K562 (cell line): ENCODE results near the gene EXOC4. TPM values are rescaled to one million over a fixed set of nuclear protein-coding genes. Genes with fewer than 3 reads are reported as not detected.

Experiments
- ATAC-seq: fragments of 200-7000 bp; cut with Tn5 transposase; 3 replicates; pipeline ENCODE4 v1.9.1; 2020; ENCODE audit warnings: moderate library complexity
- BruUV-seq: library from RNA; stranded (reverse); fragments of 400-500 nt; replicated peaks from 2 replicates; lab custom pipeline; 2021; lab: Mats Ljungman, UMichigan
- CTCF ChIA-PET: fragments of 300-600 bp; formaldehyde crosslinking; extraction: SDS; loops from one replicate; lab custom pipeline; 2021; ENCODE audit warnings: low intra/inter-chr PET ratio; lab: Yijun Ruan, JAX
- POLR2A ChIA-PET: fragments of 300-600, 350-650 bp; sonication (Branson Sonifier 250); formaldehyde crosslinking; extraction: SDS; loops from one replicate; lab custom pipeline; 2021; ENCODE audit warnings: antibody characterized with exemption, inconsistent platforms; lab: Yijun Ruan, JAX
- DNase-seq, 4 experiments: peaks; one replicate each; pipeline versions ENCODE4 v3.0.0 to v3.0.0-alpha.2; 2011 to 2018; ENCODE audit warnings: low spot score in 3 of 4, mixed read lengths in 3 of 4; ENCODE audit errors: extremely low read depth in 1 of 4
- FAIRE-seq: peaks from 2 replicates; lab custom pipeline; 2011; peaks lifted over from hg19 to GRCh38; lab: Jason Lieb, UNC
- H2AFZ ChIP-seq: 2 replicates; pipeline ENCODE4 v1.6.0; 2011; ENCODE audit warnings: low read depth, low read length, control low read depth, inconsistent platforms
- H3K27ac ChIP-seq: fragments of 200-600 bp; 3 replicates; pipeline ENCODE4 v1.8.0; 2011; ENCODE audit warnings: low read depth, mild to moderate bottlenecking, control low read depth, inconsistent platforms, low read length, moderate library complexity, mixed read lengths; ENCODE audit errors: extremely low read depth
- H3K27me3 ChIP-seq, 2 experiments: fragments of 300-600 bp in 1 of 2; 2 replicates in 1 of 2; 3 replicates in 1 of 2; pipeline versions ENCODE4 v1.6.0 to v1.8.0; 2011; ENCODE audit warnings: inconsistent platforms in 2 of 2, low read length in 2 of 2, mild to moderate bottlenecking in 1 of 2, mixed read lengths in 1 of 2, moderate library complexity in 1 of 2; ENCODE audit not compliant: control insufficient read depth in 2 of 2, insufficient read depth in 2 of 2
- H3K36me3 ChIP-seq: fragments of 300-600 bp; 3 replicates; pipeline ENCODE4 v1.8.0; 2011; ENCODE audit warnings: mild to moderate bottlenecking, low read length, inconsistent platforms; ENCODE audit not compliant: control insufficient read depth, insufficient read depth
- H3K4me1 ChIP-seq, 2 experiments: fragments of 200-600 bp in 1 of 2; replicated peaks in 1 of 2; 2 replicates in 1 of 2; 3 replicates in 1 of 2; pipeline versions ENCODE4 v1.5.1 to v1.8.0; 2011; ENCODE audit warnings: inconsistent platforms in 2 of 2, low read length in 2 of 2, mild to moderate bottlenecking in 1 of 2, mixed read lengths in 1 of 2, moderate library complexity in 1 of 2; ENCODE audit not compliant: control insufficient read depth in 2 of 2, insufficient read depth in 2 of 2
- H3K4me2 ChIP-seq: 2 replicates; pipeline ENCODE4 v1.6.1; 2011; ENCODE audit warnings: low read length, control low read depth, inconsistent platforms, mixed read lengths; ENCODE audit not compliant: insufficient read depth
- H3K4me3 ChIP-seq: fragments of 200-600 bp; sonication (generic), shearing (Covaris generic); 2 replicates; pipeline ENCODE4 v1.5.1; 2016; ENCODE audit warnings: control low read depth, inconsistent platforms
- H3K79me2 ChIP-seq: fragments of 200-600 bp; 3 replicates; pipeline ENCODE4 v1.8.0; 2011; ENCODE audit warnings: low read length, inconsistent platforms; ENCODE audit not compliant: control insufficient read depth, insufficient read depth
- H3K9ac ChIP-seq, 2 experiments: 2 replicates each; pipeline versions ENCODE4 v1.6.0 to v1.6.1; 2011; ENCODE audit warnings: low read depth in 2 of 2, low read length in 2 of 2, control low read depth in 1 of 2, inconsistent platforms in 1 of 2, mild to moderate bottlenecking in 1 of 2, mixed read lengths in 1 of 2; ENCODE audit not compliant: insufficient read depth in 1 of 2
- H3K9me1 ChIP-seq: one replicate; pipeline ENCODE4 v1.6.0; 2011; ENCODE audit warnings: inconsistent platforms, mild to moderate bottlenecking, low read length, moderate library complexity; ENCODE audit not compliant: control insufficient read depth, insufficient read depth
- H3K9me3 ChIP-seq: replicated peaks from 2 replicates; pipeline ENCODE4 v1.5.1; 2011; ENCODE audit warnings: low read depth, low read length, inconsistent platforms; ENCODE audit not compliant: control insufficient read depth, insufficient read depth
- H4K20me1 ChIP-seq: replicated peaks from 2 replicates; pipeline ENCODE4 v1.6.1; 2011; ENCODE audit warnings: low read length, inconsistent platforms, mixed read lengths; ENCODE audit not compliant: control insufficient read depth, insufficient read depth
- CBFA2T3 ChIP-seq: fragments of 450-650 bp; IDR thresholded peaks from 2 replicates; pipeline ENCODE4 v1.6.1; 2017
- ELK3 ChIP-seq: fragments of 450-650 bp; formaldehyde crosslinking; IDR thresholded peaks from 2 replicates; pipeline ENCODE4 v1.4.0; 2020; ENCODE audit warnings: mild to moderate bottlenecking
- FOXJ2 ChIP-seq: fragments of 200-800 bp; sonication (Bioruptor generic); IDR thresholded peaks from 2 replicates; pipeline ENCODE4 v1.6.1; 2016; ENCODE audit warnings: missing genetic modification characterization, missing compliant biosample characterization
- L3MBTL2 ChIP-seq: fragments of 450-650 bp; IDR thresholded peaks from 2 replicates; pipeline ENCODE4 v1.6.1; 2016; ENCODE audit warnings: mild to moderate bottlenecking, moderate library complexity
- MGA ChIP-seq: fragments of 450-650 bp; IDR thresholded peaks from 2 replicates; pipeline ENCODE4 v1.6.1; 2016; ENCODE audit warnings: mild to moderate bottlenecking, moderate library complexity
- MYC ChIP-seq, 2 experiments: fragments of 250-450 bp in 1 of 2; sonication (Bioruptor Pico) in 1 of 2; IDR thresholded peaks; 2 replicates each; pipeline versions ENCODE4 v1.5.1 to v1.6.1; 2012 to 2021; ENCODE audit warnings: low read depth in 2 of 2, borderline replicate concordance in 1 of 2, improper control_type of control experiment in 1 of 2, low read length in 1 of 2, mild to moderate bottlenecking in 1 of 2, moderate library complexity in 1 of 2
- ZSCAN32 ChIP-seq: fragments of 450-650 bp; formaldehyde crosslinking; IDR thresholded peaks from 2 replicates; pipeline ENCODE4 v1.4.0; 2020; ENCODE audit warnings: mild to moderate bottlenecking, moderate library complexity
- WGBS: fragments of 100-300 bp; shearing (Covaris generic); methylation state at CpG from one replicate; pipeline ENCODE4 v1.1.6; 2016; ENCODE audit warnings: low coverage, mixed read lengths; ENCODE audit not compliant: insufficient coverage; ENCODE audit errors: missing lambda C conversion rate; 5-methylcytosine and 5-hydroxymethylcytosine counted together
- in situ Hi-C: fragments of 300-500 bp; cut with MboI; formaldehyde crosslinking; loops from 4 replicates; pipeline ENCODE4 v1.15.0; 2018; ENCODE audit warnings: inconsistent platforms, mixed read lengths
- intact Hi-C: fragments of 100-400 bp; cut with micrococcal nuclease; formaldehyde crosslinking; loops from 2 replicates; pipeline ENCODE4 v1.14.2; 2022
- polyA plus RNA-seq, 8 experiments: library from polyadenylated mRNA; depleted of rRNA in 4 of 8; stranded (reverse) in 5 of 8; unstranded in 3 of 8; fragments of >200 nt; fragmentation: Nextera tagmentation in 2 of 8; fragmentation: Illumina TruSeq in 1 of 8; extraction: Ambion mirVana in 2 of 8; extraction: Trizol in 1 of 8; gene quantifications; 2 replicates each; pipeline versions ENCODE4 v1.2.1 to v1.2.3, GENCODE V29; 2011 to 2014; ENCODE audit warnings: inconsistent platforms in 1 of 8, missing spikeins in 1 of 8
- total RNA-seq, 7 experiments: library from RNA; depleted of rRNA in 6 of 7; stranded (reverse); fragments of >200 nt in 6 of 7; fragmentation: Illumina TruSeq in 2 of 7; extraction: Trizol in 2 of 7; gene quantifications; 2 replicates each; pipeline versions ENCODE4 v1.2.1 to v1.2.3, GENCODE V29; 2011 to 2021; ENCODE audit warnings: low replicate concordance in 1 of 7
- TF ChIP-seq, protein P1 (sequence below): sonication (generic); formaldehyde crosslinking; IDR thresholded peaks from 2 replicates; pipeline ENCODE4 v1.8.1; 2023; ENCODE audit warnings: mild to moderate bottlenecking, missing genetic modification reagents, moderate library complexity

EXOC4 gene
- total and polyA plus RNA-seq, 9 of the 15 experiments (the other 6 are each of a cell fraction or from before 2014, with no cell fraction given) = 18.5 to 73.1 (median 46.6) TPM

DNA sequence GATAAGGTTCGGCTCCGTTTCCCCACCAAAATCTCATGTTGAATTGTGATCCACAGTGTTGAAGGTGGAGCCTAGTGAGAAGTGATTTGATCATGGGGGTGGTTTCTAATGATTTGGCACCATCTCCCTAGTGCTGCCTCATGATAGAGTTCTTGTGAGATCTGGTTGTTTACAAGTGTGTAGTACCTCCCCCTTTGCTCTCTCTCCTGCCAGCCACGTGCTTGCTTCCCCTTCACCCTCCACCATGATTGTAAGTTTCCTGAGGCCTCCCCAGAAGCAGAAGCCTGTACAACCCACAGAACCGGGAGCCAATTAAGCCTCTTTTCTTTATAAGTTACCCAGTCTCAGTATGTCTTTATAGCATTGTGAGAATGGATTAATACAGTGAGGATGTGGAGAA is 862.1 kb downstream of the EXOC4 start:
- Histone ChIP-seq H3K36me3 (no peaks in the 10 kb centered on the region), H4K20me1 (no peaks in the 10 kb centered on the region), H3K4me3 (no peak overlapping the region), H3K9me3 (no peaks in the 10 kb centered on the region), H3K9ac (no peak overlapping the region), H3K9me1 (no peaks in the 10 kb centered on the region), H3K27me3 (peaks cover 0 to 4% of the 10 kb centered on the region in 2 experiments; a peak in 1 of 5 replicates), H3K4me1 (no peaks in the 10 kb centered on the region), H2AFZ (peak overlapping the region; percentile 25; the same call in 1 of the 2 replicates), H3K79me2 (no peaks in the 10 kb centered on the region), H3K27ac (no peak overlapping the region), H3K4me2 (no peak overlapping the region)
- WGBS = 4% methylated on average over 4 of the region's 4 CpGs
- ChIA-PET CTCF (no interaction called here), POLR2A (interaction anchor here (0.7 kb wide), 1 partner anchor 13 kb away, joined by 3 read pairs; no protein-coding TSS in a partner anchor)
- ATAC-seq = no peak; the same call in 2 of the 3 replicates
- DNase-seq = peak in 1 of 4 experiments; percentile 26
- no TSS peak for BruUV-seq
- intact Hi-C loops = no loop called here
- no peak for FAIRE-seq
- in situ Hi-C loops = no loop called here
- TF ChIP-seq ZSCAN32 (CRISPR knock-in tag) = no peak
- TF ChIP-seq, protein P1, sequence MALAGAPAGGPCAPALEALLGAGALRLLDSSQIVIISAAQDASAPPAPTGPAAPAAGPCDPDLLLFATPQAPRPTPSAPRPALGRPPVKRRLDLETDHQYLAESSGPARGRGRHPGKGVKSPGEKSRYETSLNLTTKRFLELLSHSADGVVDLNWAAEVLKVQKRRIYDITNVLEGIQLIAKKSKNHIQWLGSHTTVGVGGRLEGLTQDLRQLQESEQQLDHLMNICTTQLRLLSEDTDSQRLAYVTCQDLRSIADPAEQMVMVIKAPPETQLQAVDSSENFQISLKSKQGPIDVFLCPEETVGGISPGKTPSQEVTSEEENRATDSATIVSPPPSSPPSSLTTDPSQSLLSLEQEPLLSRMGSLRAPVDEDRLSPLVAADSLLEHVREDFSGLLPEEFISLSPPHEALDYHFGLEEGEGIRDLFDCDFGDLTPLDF (CRISPR knock-in tag) = no peak
- peak; percentile 81 for TF ChIP-seq L3MBTL2
- TF ChIP-seq FOXJ2 = peak; percentile 71
- no peak for TF ChIP-seq ELK3
- TF ChIP-seq MGA = peak; percentile 55
- peak; percentile 38; the same call in 1 of the 2 replicates for TF ChIP-seq MYC (IDR thresholded peaks at IDR 0.05; ENCODE audit: low read depth, low read length)
- no peak for TF ChIP-seq MYC (CRISPR knock-in tag; IDR thresholded peaks at IDR 0.05; ENCODE audit: borderline replicate concordance, low read depth)
- TF ChIP-seq CBFA2T3 = peak; percentile 49
